GM19468 (cell line): ENCODE measurements around the gene MTX3.

Experiments used
- ATAC-seq: cut with Tn5 transposase; IDR thresholded peaks from one replicate; pipeline ENCODE4 v1.9.1; 2021; ENCODE audit warnings: mild to moderate bottlenecking, moderate library complexity, moderate number of reproducible peaks; ENCODE audit not compliant: unreplicated experiment; ENCODE audit errors: extremely low read depth

MTX3 gene

GRCh38 chr5:79984363-79984762 is 6.7 kb downstream of the MTX3 start:
- no peak for ATAC-seq

- ATAC-seq, result no peak
Observed at GRCh38 chr5:79983618-79984017, 7.4 kb downstream of the MTX3 start.

GRCh38 chr5:79982136-79982535 is 8.9 kb downstream of the MTX3 start:
- no peak for ATAC-seq

GRCh38 chr5:79976759-79977515 is 14.1 kb downstream of the MTX3 start:
- no peak for ATAC-seq

- no peak for ATAC-seq
Observed at GRCh38 chr5:79975422-79975821, 15.6 kb downstream of the MTX3 start.

GRCh38 chr5:79974886-79975285 is 16.2 kb downstream of the MTX3 start:
- no peak for ATAC-seq

GRCh38 chr5:79973996-79974395 is 17.1 kb downstream of the MTX3 start:
- ATAC-seq, result no peak

- no peak for ATAC-seq
Observed at GRCh38 chr5:79973511-79973910, 17.6 kb downstream of the MTX3 start.

- no peak for ATAC-seq
Observed at GRCh38 chr5:79971156-79971555, 19.9 kb downstream of the MTX3 start.

- no peak for ATAC-seq
Observed at GRCh38 chr5:79966448-79966847, 24.6 kb downstream of the MTX3 start.

GRCh38 chr5:79964136-79964535 is 26.9 kb downstream of the MTX3 start:
- no peak for ATAC-seq

GRCh38 chr5:79963261-79964061 is 27.6 kb downstream of the MTX3 start:
- ATAC-seq, result no peak

- ATAC-seq, result no peak
Observed at GRCh38 chr5:79962575-79963222, 28.4 kb downstream of the MTX3 start.

GRCh38 chr5:79961716-79962574 is 29.1 kb downstream of the MTX3 start:
- ATAC-seq, result no peak

- ATAC-seq, result no peak
Observed at GRCh38 chr5:79959407-79959806, 31.7 kb downstream of the MTX3 start.

- no peak for ATAC-seq
Observed at GRCh38 chr5:79955941-79956670, 35.0 kb downstream of the MTX3 start.

GRCh38 chr5:79955356-79955895 is 35.6 kb downstream of the MTX3 start:
- no peak for ATAC-seq

GRCh38 chr5:79954620-79955019 is 36.4 kb downstream of the MTX3 start:
- no peak for ATAC-seq

- no peak for ATAC-seq
Observed at GRCh38 chr5:79947567-79947966, 43.5 kb downstream of the MTX3 start.
